Spleen (tissue), 11 donors: Measurements from ENCODE around the gene UCKL1. TPM values are rescaled to one million over a fixed set of nuclear protein-coding genes. Genes with fewer than 3 reads are reported as not detected.

Experiments used
- DNase-seq: peaks from one replicate; pipeline ENCODE4 v3.0.0-alpha.2; 2020
- H3K27ac ChIP-seq, 8 donors: fragments of 200-600 bp; sonication (generic) in 7 of 8; 1 replicate in 4 of 8; 2 replicates in 4 of 8; pipeline versions ENCODE4 v1.5.0 to v1.8.0; 2016 to 2021; ENCODE audit warnings: inconsistent platforms in 4 of 8, mild to moderate bottlenecking in 4 of 8, moderate library complexity in 1 of 8
- H3K27me3 ChIP-seq, 7 donors: fragments of 200-600 bp; sonication (generic) in 6 of 7; replicated peaks in 1 of 7; 1 replicate in 4 of 7; 2 replicates in 3 of 7; pipeline versions ENCODE4 v1.5.0 to v1.8.0; 2016 to 2021; ENCODE audit warnings: inconsistent platforms in 3 of 7, mild to moderate bottlenecking in 1 of 7
- H3K36me3 ChIP-seq, 6 donors: fragments of 200-600 bp; sonication (generic) in 5 of 6; 1 replicate in 4 of 6; 2 replicates in 2 of 6; pipeline versions ENCODE4 v1.5.0 to v1.8.0; 2016 to 2021; ENCODE audit warnings: inconsistent platforms in 2 of 6
- H3K4me1 ChIP-seq, 6 donors: fragments of 200-600 bp; sonication (generic) in 5 of 6; 1 replicate in 3 of 6; 2 replicates in 3 of 6; pipeline versions ENCODE4 v1.5.0 to v1.8.0; 2016 to 2021; ENCODE audit warnings: inconsistent platforms in 3 of 6
- H3K4me3 ChIP-seq, 8 donors: fragments of 200-600 bp; sonication (generic) in 7 of 8; 1 replicate in 4 of 8; 2 replicates in 4 of 8; pipeline versions ENCODE4 v1.5.0 to v1.8.0; 2016 to 2021; ENCODE audit warnings: inconsistent platforms in 4 of 8, mild to moderate bottlenecking in 4 of 8, moderate library complexity in 2 of 8
- H3K9me3 ChIP-seq, 8 donors: fragments of 200-600 bp; sonication (generic) in 7 of 8; 1 replicate in 4 of 8; 2 replicates in 4 of 8; pipeline versions ENCODE4 v1.5.0 to v1.8.0; 2016 to 2021; ENCODE audit warnings: inconsistent platforms in 4 of 8
- CTCF ChIP-seq, 11 experiments: fragments of 200-600 bp in 7 of 11; fragments of 450-650 bp in 4 of 11; sonication (generic) in 4 of 11; IDR thresholded peaks in 8 of 11; conservative IDR thresholded peaks in 3 of 11; 1 replicate in 7 of 11; 2 replicates in 4 of 11; pipeline versions ENCODE4 v1.4.0 to v1.8.0; 2016 to 2021; ENCODE audit warnings: antibody characterized with exemption in 11 of 11, inconsistent platforms in 4 of 11, mild to moderate bottlenecking in 1 of 11
- POLR2A ChIP-seq, 3 donors: fragments of 450-650 bp; IDR thresholded peaks; one replicate each; pipeline ENCODE4 v1.5.1; 2017; ENCODE audit warnings: antibody characterized with exemption in 3 of 3, mild to moderate bottlenecking in 1 of 3
- POLR2AphosphoS5 ChIP-seq, 3 donors: sonication (generic); formaldehyde crosslinking; IDR thresholded peaks; one replicate each; pipeline ENCODE4 v1.5.1; 2017; ENCODE audit warnings: antibody characterized with exemption in 3 of 3
- WGBS, 5 donors: extraction: QIAGEN DNeasy Blood & Tissue Kit in 3 of 5; methylation state at CpG; one replicate each; pipeline versions ENCODE4 v1.1.5 to v1.1.7; 2013 to 2018; 5-methylcytosine and 5-hydroxymethylcytosine counted together
- intact Hi-C: fragments of 100-400 bp; cut with DNase I; formaldehyde crosslinking; loops from one replicate; pipeline ENCODE4 v1.15.0; 2023; ENCODE audit warnings: low total_unique reads
- microRNA-seq, 3 donors: library from miRNA; unstranded; fragments of <30 nt; microRNA quantifications; one replicate each; pipeline versions ENCODE4 to v1.1.0, GENCODE V29; 2019 to 2020
- polyA plus RNA-seq, 3 donors: library from polyadenylated mRNA; stranded (reverse); fragments of 200-250 nt; gene quantifications; one replicate each; pipeline ENCODE4 v1.2.1, GENCODE V29; 2013
- small RNA-seq, 4 donors: library from RNA; depleted of rRNA; stranded (forward); fragments of <200 nt; gene quantifications; one replicate each; pipeline ENCODE3, GENCODE V24; 2016
- total RNA-seq, 7 donors: library from RNA; depleted of rRNA in 3 of 7; stranded (reverse); fragments of >200 nt in 3 of 7; fragmentation: NEBNext Ultra II Directional in 4 of 7; extraction: Animal tissue kit (Norgen Biotek cat#: 25700) in 4 of 7; gene quantifications; one replicate each; pipeline versions ENCODE4 v1.1.0 to v1.2.1, GENCODE V29; 2016 to 2021
- donor health status: healthy with polysubstance abuse.
- donor health status: DM: no; HTN: no; CAD: no; lungs with moderate emphysema.
- donor health status: DM: no; HTN: no; CAD: no.
- donor health status: Bipolar disorder and iron deficiency.
- donor health status: healthy.
- donor health status: DM: no; HTN: no; CAD: no.
- donor health status: DM: yes; HTN: yes; CAD: no.

The UCKL1 gene
- total and polyA plus RNA-seq, 10 donors: 34.2 to 68.0 (median 49.1) TPM

DNA sequence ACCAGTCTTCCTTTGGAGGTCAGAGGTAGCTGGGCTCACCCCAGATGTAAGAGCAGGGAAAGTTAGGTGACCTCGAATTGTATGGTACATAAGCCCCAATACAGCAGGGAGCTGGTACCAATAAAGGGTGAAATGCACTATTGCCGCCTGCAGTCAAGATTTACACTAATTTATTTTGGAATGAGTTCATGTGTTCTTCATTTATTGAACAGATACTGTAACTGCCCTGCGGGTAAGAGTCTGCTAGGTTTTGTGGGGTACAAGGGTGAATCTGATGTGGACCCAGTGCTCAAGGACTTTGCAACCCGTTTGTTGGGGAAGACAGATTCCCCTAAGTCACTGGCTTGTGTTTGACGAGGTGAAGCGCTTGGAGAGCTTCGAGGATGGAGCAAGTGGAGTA, 63.8 kb downstream of the UCKL1 start:
- Histone ChIP-seq H3K9me3 (no peaks in the 10 kb centered on the region), H3K36me3 (peaks cover 2 to 66% (median 37%) of the 10 kb centered on the region in 6 donors), H3K27me3 (no peaks in the 10 kb centered on the region), H3K27ac (no peak overlapping the region), H3K4me1 (peaks cover 14 to 56% (median 27%) of the 10 kb centered on the region in 6 donors), H3K4me3 (no peak overlapping the region)
- 82 to 93% (median 92%) methylated on average over 7 of the region's 7 CpGs for WGBS, 5 donors
- no peak for DNase-seq
- TF ChIP-seq POLR2AphosphoS5 (IDR thresholded peaks at IDR 0.05) (no peak), POLR2A (IDR thresholded peaks at IDR 0.05) (no peak), CTCF (IDR thresholded peaks at IDR 0.05 in 8 of 11, conservative IDR thresholded peaks at IDR 0.05 in 3 of 11) (no peak)
- intact Hi-C loops: no loop called here

DNA sequence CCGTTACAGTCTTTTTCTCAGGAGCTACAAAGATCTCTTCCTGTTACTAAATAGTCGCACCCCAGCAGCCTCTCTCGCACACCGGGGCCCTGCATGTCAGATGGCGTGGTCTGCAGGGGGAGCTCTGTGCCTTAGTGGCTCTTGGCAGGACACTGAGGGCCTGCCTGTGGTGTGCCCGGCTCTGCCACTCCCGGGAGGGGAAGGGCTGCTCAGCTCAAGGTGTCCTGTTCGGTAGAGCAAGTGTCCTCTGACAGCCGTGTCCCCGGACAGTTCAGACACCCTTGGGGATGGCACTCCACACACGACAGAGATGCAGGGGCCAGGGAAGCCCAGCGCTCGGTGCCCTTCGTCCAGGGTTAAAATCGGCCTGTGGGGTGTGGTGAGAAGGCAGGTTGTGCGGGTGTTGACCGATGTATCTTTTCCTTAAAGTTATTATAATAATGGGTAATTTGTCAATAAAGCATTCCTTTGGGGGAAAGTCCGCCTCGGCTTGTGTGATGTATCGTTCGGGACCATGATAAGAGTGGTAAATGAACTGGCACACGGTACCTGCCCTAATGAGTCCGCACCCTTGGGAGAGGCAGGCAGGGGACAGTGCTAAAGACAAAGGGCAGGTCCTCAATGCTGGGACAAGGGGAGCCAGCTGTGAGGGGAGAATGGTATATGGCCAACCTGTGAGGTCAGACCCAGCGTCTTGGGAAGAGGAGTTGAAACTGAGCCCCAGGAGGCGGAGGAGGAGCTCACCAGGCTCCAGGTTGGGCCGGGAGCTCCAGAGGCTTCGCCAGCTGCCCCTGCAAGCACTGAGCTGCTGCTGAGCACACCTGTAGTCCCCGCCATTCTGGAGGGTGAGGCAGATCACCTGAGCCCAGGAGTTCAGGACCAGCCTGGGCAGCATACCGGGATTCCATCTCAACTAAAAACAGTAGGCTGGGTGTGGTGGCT, 64.9 kb downstream of the UCKL1 start:
- no peak overlapping the region for H3K4me3 ChIP-seq
- H3K36me3 ChIP-seq: peaks cover 2 to 71% (median 45%) of the 10 kb centered on the region in 6 donors
- H3K27ac ChIP-seq: peak overlapping the region in 1 of 8 donors; percentile 46
- no peaks in the 10 kb centered on the region for H3K9me3 ChIP-seq
- H3K4me1 ChIP-seq: peaks cover 4 to 45% (median 16%) of the 10 kb centered on the region in 6 donors
- WGBS, 5 donors: 84 to 93% (median 87%) methylated on average over 26 to 29 of the region's 29 CpGs
- no peak for DNase-seq
- intact Hi-C loops: no loop called here
- TF ChIP-seq POLR2AphosphoS5 (IDR thresholded peaks at IDR 0.05) (peak in 1 of 3 donors; percentile 33), CTCF (IDR thresholded peaks at IDR 0.05 in 8 of 11, conservative IDR thresholded peaks at IDR 0.05 in 3 of 11) (no peak)
- H3K27me3 ChIP-seq: no peaks in the 10 kb centered on the region

DNA sequence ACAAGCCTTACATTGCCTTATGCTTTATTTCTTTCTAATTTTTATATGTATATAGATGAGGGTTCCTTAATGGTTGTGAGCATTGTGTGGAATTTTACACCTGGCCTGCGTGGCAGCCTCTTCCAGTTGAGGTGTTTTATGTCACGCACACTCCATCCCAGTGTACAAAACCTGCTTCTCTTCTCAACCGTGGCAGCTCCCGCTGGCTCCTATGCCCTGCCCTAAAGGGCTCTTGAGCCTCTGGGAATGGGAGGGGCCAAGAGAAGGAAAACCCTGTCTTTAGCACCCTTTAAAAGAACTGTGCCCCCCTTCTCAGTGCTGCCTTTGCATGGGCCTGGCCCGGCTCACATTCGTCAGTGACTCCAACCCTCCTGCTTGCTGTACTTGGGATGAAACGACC, 65.6 kb downstream of the UCKL1 start:
- H3K36me3 ChIP-seq: peaks cover 2 to 78% (median 50%) of the 10 kb centered on the region in 6 donors
- 78 to 94% (median 82%) methylated on average over 6 to 7 of the region's 7 CpGs for WGBS, 5 donors
- intact Hi-C loops: no loop called here

DNA sequence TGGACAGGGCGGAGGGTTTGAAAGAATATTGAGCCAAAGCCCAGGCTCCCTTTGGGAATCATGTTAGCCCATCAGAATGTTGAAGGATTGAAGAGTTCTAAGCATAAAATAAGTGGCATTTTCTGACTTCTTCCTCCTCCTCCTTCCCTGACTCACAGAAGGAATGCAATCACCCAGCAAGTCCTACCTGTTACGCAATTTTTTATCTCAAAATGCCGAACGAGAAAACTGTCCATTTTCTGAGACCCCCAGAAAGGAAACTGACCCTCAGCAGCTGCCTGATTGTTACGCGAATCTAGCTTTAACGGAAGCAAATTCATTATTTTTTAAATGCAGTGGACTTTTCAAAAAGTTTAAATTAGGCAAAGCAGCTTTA, 66.0 kb downstream of the UCKL1 start:
- no peak for TF ChIP-seq CTCF (IDR thresholded peaks at IDR 0.05 in 8 of 11, conservative IDR thresholded peaks at IDR 0.05 in 3 of 11)
- no peak for TF ChIP-seq POLR2A (IDR thresholded peaks at IDR 0.05)
- no peak for TF ChIP-seq POLR2AphosphoS5 (IDR thresholded peaks at IDR 0.05)
- peaks cover 0 to 36% (median 10%) of the 10 kb centered on the region in 6 donors for H3K4me1 ChIP-seq
- H3K27ac ChIP-seq: peak overlapping the region in 3 of 8 donors; percentile 30 to 51 (median 46)
- no peak for DNase-seq
- H3K4me3 ChIP-seq: no peak overlapping the region
- WGBS, 5 donors: 66 to 89% (median 83%) methylated on average over 7 of the region's 7 CpGs
- intact Hi-C loops: no loop called here
- peaks cover 2 to 82% (median 54%) of the 10 kb centered on the region in 6 donors for H3K36me3 ChIP-seq
- no peaks in the 10 kb centered on the region for H3K27me3 ChIP-seq
- no peaks in the 10 kb centered on the region for H3K9me3 ChIP-seq

More for the DNA sequence above, 65.6 kb downstream of the UCKL1 start:
- DNase-seq: no peak
- H3K4me3 ChIP-seq: no peak overlapping the region
- H3K9me3 ChIP-seq: no peaks in the 10 kb centered on the region
- TF ChIP-seq POLR2AphosphoS5 (IDR thresholded peaks at IDR 0.05) (peak in 1 of 3 donors; percentile 4), POLR2A (IDR thresholded peaks at IDR 0.05) (no peak)
- H3K27me3 ChIP-seq: no peaks in the 10 kb centered on the region
- peak overlapping the region in 1 of 8 donors; percentile 46 for H3K27ac ChIP-seq
- H3K4me1 ChIP-seq: peaks cover 0 to 38% (median 10%) of the 10 kb centered on the region in 6 donors

Small RNA genes within 50 kb of the gene (microRNA-seq; reads per million reads assigned to microRNA genes)
- gene MIR1914: 0 reads per million in 3 donors
- gene MIR647: 0 to 0.57 (median 0) reads per million in 3 donors
- 0 reads per million in 3 donors for gene MIR941-1
- gene MIR941-2: 0 reads per million in 3 donors
- gene MIR941-3: 0 reads per million in 3 donors
- gene MIR941-4: 0 reads per million in 3 donors
- 0 reads per million in 3 donors for gene MIR941-5

Small RNA genes within 50 kb of the gene (small RNA-seq; reads per million reads assigned to genes)
- 0 reads per million in 4 donors for gene MIR647
- gene MIR941-2: 0 reads per million in 4 donors
- gene MIR941-4: 0 reads per million in 4 donors
- gene MIR941-5: 0 reads per million in 4 donors
- 0 reads per million in 4 donors for gene RNU1-134P

Other genes starting within 250 kb of the UCKL1 start
- 10 to 100 TPM; 36.7 to 84.2 (median 60.8) TPM for gene ARFRP1, start 248.4 kb downstream of the UCKL1 start, total RNA-seq
- 100 to 1,000 TPM in 1 of 3 donors, 10 to 100 TPM in 2; 64.5 to 118 (median 83.8) TPM for gene ARFRP1, start 248.4 kb downstream of the UCKL1 start, polyA plus RNA-seq
- 10 to 100 TPM; 23.6 to 45.7 (median 38.1) TPM for gene ZGPAT, start 248.4 kb downstream of the UCKL1 start, total RNA-seq
- 10 to 100 TPM; 27.6 to 72.8 (median 50.0) TPM for gene ZGPAT, start 248.4 kb downstream of the UCKL1 start, polyA plus RNA-seq
- gene LIME1, start 219.8 kb downstream of the UCKL1 start, total RNA-seq: 10 to 100 TPM; 24.0 to 93.4 (median 39.0) TPM
- gene LIME1, start 219.8 kb downstream of the UCKL1 start, polyA plus RNA-seq: 10 to 100 TPM; 56.2 to 96.6 (median 80.4) TPM
- gene SLC2A4RG, start 216.6 kb downstream of the UCKL1 start, total RNA-seq: 100 to 1,000 TPM in 1 of 7 donors, 10 to 100 TPM in 6; 39.9 to 107 (median 64.8) TPM
- 10 to 100 TPM; 27.5 to 44.0 (median 34.3) TPM for gene SLC2A4RG, start 216.6 kb downstream of the UCKL1 start, polyA plus RNA-seq
- 10 to 100 TPM; 27.6 to 76.5 (median 35.9) TPM for gene ZBTB46, start 125.2 kb downstream of the UCKL1 start, total RNA-seq
- gene ZBTB46, start 125.2 kb downstream of the UCKL1 start, polyA plus RNA-seq: 10 to 100 TPM in 1 of 3 donors, 1 to 10 TPM in 2; 3.6 to 14.7 (median 4.7) TPM
- not detected for gene ABHD16B, start 94.9 kb downstream of the UCKL1 start, total RNA-seq
- under 1 TPM; 0.49 to 0.86 (median 0.57) TPM for gene ABHD16B, start 94.9 kb downstream of the UCKL1 start, polyA plus RNA-seq
- gene TPD52L2, start 91.1 kb downstream of the UCKL1 start, total RNA-seq: 100 to 1,000 TPM in 1 of 7 donors, 10 to 100 TPM in 6; 66.3 to 102 (median 92.1) TPM
- 10 to 100 TPM; 60.2 to 94.6 (median 63.5) TPM for gene TPD52L2, start 91.1 kb downstream of the UCKL1 start, polyA plus RNA-seq
- gene DNAJC5, start 61.3 kb downstream of the UCKL1 start, total RNA-seq: 10 to 100 TPM; 47.5 to 83.1 (median 65.4) TPM
- 10 to 100 TPM; 12.7 to 32.3 (median 15.2) TPM for gene DNAJC5, start 61.3 kb downstream of the UCKL1 start, polyA plus RNA-seq
- gene ZNF512B, start 13.5 kb upstream of the UCKL1 start, total RNA-seq: 10 to 100 TPM in 6 of 7 donors, 1 to 10 TPM in 1; 9.5 to 21.8 (median 12.8) TPM
- 10 to 100 TPM in 1 of 3 donors, 1 to 10 TPM in 2; 3.4 to 12.0 (median 3.8) TPM for gene ZNF512B, start 13.5 kb upstream of the UCKL1 start, polyA plus RNA-seq
- gene SAMD10, start 23.2 kb upstream of the UCKL1 start, total RNA-seq: 10 to 100 TPM in 3 of 7 donors, 1 to 10 TPM in 4; 6.0 to 13.8 (median 8.9) TPM
- 10 to 100 TPM in 1 of 3 donors, 1 to 10 TPM in 2; 5.9 to 10.1 (median 6.1) TPM for gene SAMD10, start 23.2 kb upstream of the UCKL1 start, polyA plus RNA-seq
- 10 to 100 TPM; 53.4 to 71.1 (median 61.6) TPM for gene PRPF6, start 24.7 kb upstream of the UCKL1 start, total RNA-seq
- gene PRPF6, start 24.7 kb upstream of the UCKL1 start, polyA plus RNA-seq: 10 to 100 TPM; 39.9 to 52.4 (median 41.9) TPM
- gene C20orf204, start 79.8 kb upstream of the UCKL1 start, total RNA-seq: 1 to 10 TPM in 5 of 7 donors, under 1 TPM in 2; 0.85 to 3.4 (median 2.0) TPM
- gene C20orf204, start 79.8 kb upstream of the UCKL1 start, polyA plus RNA-seq: 1 to 10 TPM; 1.5 to 3.9 (median 1.9) TPM
- 10 to 100 TPM; 12.1 to 63.1 (median 42.0) TPM for gene SOX18, start 93.2 kb upstream of the UCKL1 start, total RNA-seq
- 10 to 100 TPM in 2 of 3 donors, 1 to 10 TPM in 1; 7.3 to 25.5 (median 22.3) TPM for gene SOX18, start 93.2 kb upstream of the UCKL1 start, polyA plus RNA-seq
- gene TCEA2, start 106.8 kb upstream of the UCKL1 start, total RNA-seq: 10 to 100 TPM; 18.6 to 60.8 (median 45.0) TPM
- gene TCEA2, start 106.8 kb upstream of the UCKL1 start, polyA plus RNA-seq: 10 to 100 TPM; 35.9 to 47.5 (median 41.5) TPM
- 100 to 1,000 TPM in 4 of 7 donors, 10 to 100 TPM in 3; 91.6 to 186 (median 107) TPM for gene RGS19, start 123.1 kb upstream of the UCKL1 start, total RNA-seq
- 100 to 1,000 TPM in 1 of 3 donors, 10 to 100 TPM in 2; 80.4 to 125 (median 82.0) TPM for gene RGS19, start 123.1 kb upstream of the UCKL1 start, polyA plus RNA-seq
- gene OPRL1, start 123.7 kb upstream of the UCKL1 start, total RNA-seq: 1 to 10 TPM; 3.7 to 7.9 (median 5.1) TPM
- 1 to 10 TPM; 1.9 to 4.9 (median 2.5) TPM for gene OPRL1, start 123.7 kb upstream of the UCKL1 start, polyA plus RNA-seq
- gene LKAAEAR1, start 128.0 kb upstream of the UCKL1 start, total RNA-seq: under 1 TPM in 1 of 7 donors, not detected in 6; 0.66 TPM
- under 1 TPM; 0.26 to 0.53 (median 0.48) TPM for gene LKAAEAR1, start 128.0 kb upstream of the UCKL1 start, polyA plus RNA-seq
- under 1 TPM in 1 of 7 donors, not detected in 6; 0.26 TPM for gene NPBWR2, start 151.1 kb upstream of the UCKL1 start, total RNA-seq
- not detected for gene NPBWR2, start 151.1 kb upstream of the UCKL1 start, polyA plus RNA-seq
- 1 to 10 TPM in 2 of 7 donors, under 1 TPM in 2, not detected in 3; 0.57 to 2.2 (median 0.84) TPM for gene MYT1, start 208.0 kb upstream of the UCKL1 start, total RNA-seq
- under 1 TPM; 0.08 to 0.80 (median 0.24) TPM for gene MYT1, start 208.0 kb upstream of the UCKL1 start, polyA plus RNA-seq